Thoracic aorta (tissue), 2 donors: ENCODE data around the gene CDR2L. TPM values are rescaled to one million over a fixed set of nuclear protein-coding genes. Genes with fewer than 3 reads are reported as not detected.

Experiments used
- ATAC-seq: fragments of 150-250 bp; one replicate; pipeline ENCODE4 v1.8.0; 2017; ENCODE audit warnings: low read depth; ENCODE audit not compliant: insufficient number of reproducible peaks, low FRiP score
- DNase-seq: peaks from one replicate; pipeline ENCODE4 v3.0.0-alpha.2; 2020; ENCODE audit warnings: low spot score
- H3K27ac ChIP-seq, 2 donors: fragments of 200-600 bp; sonication (generic); 1 replicate in 1 of 2; 2 replicates in 1 of 2; pipeline ENCODE4 v1.5.1; 2016; ENCODE audit warnings: mild to moderate bottlenecking in 2 of 2, moderate library complexity in 2 of 2
- H3K27me3 ChIP-seq: fragments of 200-600 bp; sonication (generic); replicated peaks from 2 replicates; pipeline ENCODE4 v1.6.0; 2016; ENCODE audit warnings: mild to moderate bottlenecking; ENCODE audit not compliant: insufficient read depth
- H3K36me3 ChIP-seq: fragments of 200-600 bp; sonication (generic); one replicate; pipeline ENCODE4 v1.5.1; 2016
- H3K4me1 ChIP-seq, 2 donors: fragments of 200-600 bp; sonication (generic); 1 replicate in 1 of 2; 2 replicates in 1 of 2; pipeline versions ENCODE4 v1.5.1 to v1.6.0; 2016; ENCODE audit warnings: low read depth in 2 of 2, mild to moderate bottlenecking in 1 of 2; ENCODE audit not compliant: control insufficient read depth in 1 of 2
- H3K4me3 ChIP-seq: fragments of 200-600 bp; sonication (generic); 2 replicates; pipeline ENCODE4 v1.5.1; 2016; ENCODE audit warnings: mild to moderate bottlenecking
- H3K9me3 ChIP-seq: fragments of 200-600 bp; sonication (generic); 2 replicates; pipeline ENCODE4 v1.5.1; 2016
- CTCF ChIP-seq: fragments of 200-600 bp; sonication (generic); IDR thresholded peaks from one replicate; pipeline ENCODE4 v1.5.1; 2019; ENCODE audit warnings: antibody characterized with exemption
- total RNA-seq, 2 donors: library from RNA; depleted of rRNA; stranded (reverse); fragments of >200 nt; gene quantifications; one replicate each; pipeline versions ENCODE4 v1.1.0 to v1.2.3, GENCODE V29; 2016

Gene CDR2L
- total RNA-seq, 2 donors from 2014 or later: 26.4 to 29.8 TPM

GRCh38 chr17:75009139-75009724 is 21.8 kb downstream of the CDR2L start:
- no peak overlapping the region for H3K4me3 ChIP-seq
- H3K4me1 ChIP-seq: peaks cover 4 to 21% of the 10 kb centered on the region in 2 donors
- H3K36me3 ChIP-seq: no peaks in the 10 kb centered on the region
- ATAC-seq (no peak), DNase-seq (no peak)
- no peak for TF ChIP-seq CTCF
- no peaks in the 10 kb centered on the region for H3K9me3 ChIP-seq
- H3K27ac ChIP-seq: no peak overlapping the region
- no peaks in the 10 kb centered on the region for H3K27me3 ChIP-seq

- no peak for ATAC-seq
Observed at GRCh38 chr17:75010683-75011400, 23.4 kb downstream of the CDR2L start.

GRCh38 chr17:75011401-75012095 is 24.1 kb downstream of the CDR2L start:
- Histone ChIP-seq H3K4me1 (peaks cover 4 to 21% of the 10 kb centered on the region in 2 donors), H3K9me3 (no peaks in the 10 kb centered on the region), H3K4me3 (peak overlapping the region; percentile 92), H3K27ac (peak overlapping the region; percentile 89), H3K27me3 (no peaks in the 10 kb centered on the region), H3K36me3 (no peaks in the 10 kb centered on the region)
- DNase-seq (no peak), ATAC-seq (peak; percentile 50)
- TF ChIP-seq CTCF: no peak

More at GRCh38 chr17:75010683-75011400, 23.4 kb downstream of the CDR2L start:
- no peak overlapping the region for H3K4me3 ChIP-seq
- H3K9me3 ChIP-seq: no peaks in the 10 kb centered on the region
- no peaks in the 10 kb centered on the region for H3K36me3 ChIP-seq
- H3K27ac ChIP-seq: peak overlapping the region in 1 of 2 donors; percentile 1
- no peak for TF ChIP-seq CTCF
- peaks cover 4 to 21% of the 10 kb centered on the region in 2 donors for H3K4me1 ChIP-seq
- DNase-seq: no peak
- no peaks in the 10 kb centered on the region for H3K27me3 ChIP-seq

DNA sequence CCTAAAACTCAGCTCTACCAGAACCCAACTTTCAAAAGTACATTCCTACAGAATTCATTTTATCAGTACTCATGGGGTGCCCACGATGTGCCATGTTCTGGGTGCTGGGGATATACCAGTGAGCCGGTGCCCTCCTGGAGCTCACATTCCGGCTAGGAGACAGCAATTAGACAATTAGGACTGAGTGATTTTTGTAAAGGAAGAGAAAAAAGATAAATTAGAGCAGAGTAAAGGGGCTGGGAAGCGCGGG is 24.6 kb downstream of the CDR2L start:
- peaks cover 4 to 21% of the 10 kb centered on the region in 2 donors for H3K4me1 ChIP-seq
- H3K27me3 ChIP-seq: no peaks in the 10 kb centered on the region
- TF ChIP-seq CTCF: no peak
- H3K27ac ChIP-seq: peak overlapping the region; percentile 89
- H3K36me3 ChIP-seq: no peaks in the 10 kb centered on the region
- no peak for ATAC-seq
- H3K4me3 ChIP-seq: peak overlapping the region; percentile 92
- DNase-seq: no peak
- H3K9me3 ChIP-seq: no peaks in the 10 kb centered on the region

DNA sequence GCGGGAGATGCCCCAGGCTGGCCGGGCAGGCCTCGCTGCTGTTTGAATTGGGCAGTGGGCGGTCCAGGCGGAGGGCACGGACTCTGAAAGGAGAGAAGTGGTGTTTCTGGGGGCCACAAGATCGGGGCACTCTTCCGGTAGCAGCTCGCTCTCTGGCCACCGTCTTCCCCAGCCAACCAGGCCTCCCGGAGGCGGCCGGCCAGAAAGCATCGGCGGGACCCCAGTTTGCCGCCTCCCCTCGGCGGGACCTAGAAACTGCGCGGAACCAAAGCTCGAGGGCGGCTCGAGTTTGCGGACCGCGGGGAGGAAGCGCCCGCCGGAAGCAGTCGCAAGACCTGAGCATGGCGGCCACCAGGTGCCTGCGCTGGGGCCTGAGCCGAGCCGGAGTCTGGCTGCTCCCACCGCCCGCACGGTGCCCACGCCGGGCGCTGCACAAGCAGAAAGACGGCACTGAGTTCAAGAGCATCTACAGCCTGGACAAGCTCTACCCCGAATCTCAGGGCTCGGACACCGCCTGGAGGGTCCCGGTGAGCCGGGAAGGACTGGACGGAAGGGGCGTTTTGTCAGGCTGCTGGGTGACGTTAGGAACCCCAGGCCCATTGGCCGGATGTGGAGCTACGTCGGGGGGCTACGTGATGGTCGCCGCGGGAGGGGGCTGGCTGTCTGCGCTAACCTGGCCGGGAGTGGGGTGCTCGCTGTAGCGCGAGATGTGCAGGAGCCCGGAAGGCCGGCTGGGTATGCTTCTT is 25.1 kb downstream of the CDR2L start, which contains the start of gene MRPL58:
MRPL58 (plus strand) TSS at position 325 of the 746 bp plus-strand sequence; CDS start at position 342, 17 bp downstream.
- Histone ChIP-seq H3K27ac (peak within 1 kb of the TSS; percentile 89), H3K4me1 (peaks cover 4 to 21% of the 10 kb centered on the region in 2 donors), H3K9me3 (no peaks in the 10 kb centered on the region), H3K27me3 (no peaks in the 10 kb centered on the region), H3K36me3 (no peaks in the 10 kb centered on the region), H3K4me3 (peak within 1 kb of the TSS; percentile 92)
- DNase-seq (peak; percentile 26), ATAC-seq (peak; percentile 82)
- TF ChIP-seq CTCF: peak; percentile 69
